GM12878 (cell line): ENCODE data around the gene NARF. TPM values are rescaled to one million over a fixed set of nuclear protein-coding genes. Genes with fewer than 3 reads are reported as not detected.
A peak's percentile ranks its signal among the peaks of the same experiment; 100 is the strongest.

Source experiments
- BCL3 ChIP-seq: IDR thresholded peaks from 2 replicates; pipeline ENCODE4 v1.6.1; 2011; ENCODE audit warnings: borderline replicate concordance, low read depth, mild to moderate bottlenecking, moderate library complexity, low read length; ENCODE audit not compliant: insufficient read depth, poor library complexity, severe bottlenecking
- BHLHE40 ChIP-seq, 2 experiments: fragments of 450-650 bp in 1 of 2; IDR thresholded peaks; 2 replicates each; pipeline ENCODE4 v1.6.1; 2011 to 2017; ENCODE audit warnings: low read depth in 2 of 2, borderline replicate concordance in 1 of 2, improper control_type of control experiment in 1 of 2, low read length in 1 of 2, mild to moderate bottlenecking in 1 of 2
- CTCF ChIP-seq, 3 experiments: IDR thresholded peaks in 2 of 3; conservative IDR thresholded peaks in 1 of 3; 2 replicates each; pipeline ENCODE4 v1.5.1; 2011; ENCODE audit warnings: low read depth in 3 of 3, low read length in 3 of 3, mild to moderate bottlenecking in 3 of 3, control low read depth in 2 of 3, moderate library complexity in 2 of 3, inconsistent platforms in 1 of 3, mixed read lengths in 1 of 3; ENCODE audit not compliant: control insufficient read depth in 2 of 3, insufficient read depth in 1 of 3; ENCODE audit errors: extremely low read depth in 1 of 3
- DPF2 ChIP-seq: fragments of 450-650 bp; IDR thresholded peaks from 2 replicates; pipeline ENCODE4 v1.6.1; 2017; ENCODE audit warnings: mild to moderate bottlenecking
- ESRRA ChIP-seq: IDR thresholded peaks from 2 replicates; pipeline ENCODE4 v1.6.1; 2012; ENCODE audit warnings: mild to moderate bottlenecking, low read length, improper control_type of control experiment
- IKZF1 ChIP-seq: fragments of 450-650 bp; conservative IDR thresholded peaks from 2 replicates; pipeline ENCODE4 v1.6.1; 2017; ENCODE audit warnings: antibody characterized with exemption, mild to moderate bottlenecking
- IKZF2 ChIP-seq, 2 experiments: fragments of 450-650 bp; IDR thresholded peaks; 2 replicates each; pipeline ENCODE4 v1.6.1; 2017; ENCODE audit warnings: mild to moderate bottlenecking in 2 of 2, moderate library complexity in 2 of 2
- IRF3 ChIP-seq: fragments of 450-650 bp; IDR thresholded peaks from 2 replicates; pipeline ENCODE4 v1.6.1; 2014; ENCODE audit warnings: mild to moderate bottlenecking
- KLF5 ChIP-seq: fragments of 450-650 bp; IDR thresholded peaks from 2 replicates; pipeline ENCODE4 v1.6.1; 2014; ENCODE audit warnings: mild to moderate bottlenecking; ENCODE audit not compliant: partially characterized antibody
- LARP7 ChIP-seq: fragments of 450-650 bp; IDR thresholded peaks from 2 replicates; pipeline ENCODE4 v1.6.1; 2017; ENCODE audit warnings: mild to moderate bottlenecking
- MEF2B ChIP-seq: fragments of 450-650 bp; IDR thresholded peaks from 2 replicates; pipeline ENCODE4 v1.6.1; 2018; ENCODE audit warnings: mild to moderate bottlenecking, moderate library complexity; ENCODE audit not compliant: partially characterized antibody, poor library complexity, severe bottlenecking
- MTA2 ChIP-seq: fragments of 450-650 bp; IDR thresholded peaks from 2 replicates; pipeline ENCODE4 v1.6.1; 2016; ENCODE audit warnings: low read depth, mild to moderate bottlenecking, moderate library complexity
- MXI1 ChIP-seq: fragments of 150-350 bp; IDR thresholded peaks from 2 replicates; pipeline ENCODE4 v1.6.1; 2011; ENCODE audit warnings: low read depth, mild to moderate bottlenecking, inconsistent platforms, low read length, improper control_type of control experiment
- NFIC ChIP-seq: IDR thresholded peaks from 2 replicates; pipeline ENCODE4 v1.6.1; 2012; ENCODE audit warnings: low read depth, mild to moderate bottlenecking, inconsistent platforms, low read length, moderate library complexity
- NKRF ChIP-seq: fragments of 450-650 bp; conservative IDR thresholded peaks from 2 replicates; pipeline ENCODE4 v1.6.1; 2017; ENCODE audit warnings: mild to moderate bottlenecking, moderate library complexity
- SREBF1 ChIP-seq: IDR thresholded peaks from 2 replicates; pipeline ENCODE4 v1.6.1; 2012; ENCODE audit warnings: mild to moderate bottlenecking, low read length
- TAF1 ChIP-seq: IDR thresholded peaks from 2 replicates; pipeline ENCODE4 v1.6.1; 2011; ENCODE audit warnings: mild to moderate bottlenecking, low read depth, low read length, borderline replicate concordance
- YY1 ChIP-seq: IDR thresholded peaks from 2 replicates; pipeline ENCODE4 v1.6.1; 2011; ENCODE audit warnings: low read depth, mild to moderate bottlenecking, low read length
- ZBTB33 ChIP-seq: fragments of 450-650 bp; IDR thresholded peaks from 2 replicates; pipeline ENCODE4 v1.6.1; 2017; ENCODE audit warnings: mild to moderate bottlenecking
- ZNF384 ChIP-seq: IDR thresholded peaks from 2 replicates; pipeline ENCODE4 v1.6.1; 2012; ENCODE audit warnings: low read depth, mild to moderate bottlenecking, low read length, improper control_type of control experiment, borderline replicate concordance
- polyA plus RNA-seq, 11 experiments: library from polyadenylated mRNA; depleted of rRNA in 4 of 11; unstranded in 6 of 11; stranded (reverse) in 5 of 11; fragments of >200 nt; fragmentation: Nextera tagmentation in 4 of 11; fragmentation: Illumina TruSeq in 1 of 11; extraction: Ambion mirVana in 4 of 11; extraction: Trizol in 1 of 11; gene quantifications; 1 replicate in 1 of 11; 2 replicates in 10 of 11; pipeline versions ENCODE4 v1.2.1 to v1.2.3, GENCODE V29; 2011 to 2016; ENCODE audit warnings: inconsistent platforms in 2 of 11, missing spikeins in 2 of 11, low read depth in 1 of 11
- total RNA-seq, 4 experiments: library from RNA; depleted of rRNA in 3 of 4; stranded (reverse); fragments of >200 nt in 3 of 4; fragmentation: Illumina TruSeq in 1 of 4; extraction: Trizol in 1 of 4; gene quantifications; 2 replicates each; pipeline versions ENCODE4 v1.2.1 to v1.2.3, GENCODE V29; 2013 to 2021

NARF gene
- total and polyA plus RNA-seq, 10 of the 15 experiments (the other 5 are each of a cell fraction or from before 2014, with no cell fraction given) = 16.7 to 126 (median 47.5) TPM

GRCh38 chr17:82518826-82519810, 60.6 kb downstream of the NARF start, which contains the start of gene FOXK2 (continued):
- TF ChIP-seq IKZF2 (IDR thresholded peaks at IDR 0.05) = peak in 1 of 2 experiments; percentile 31; a peak in 1 of 4 replicates
- peak; percentile 83; the same call in 1 of the 2 replicates for TF ChIP-seq ESRRA
- TF ChIP-seq YY1 = peak; percentile 84
- TF ChIP-seq TAF1 = peak; percentile 73; the same call in 1 of the 2 replicates
- peak; percentile 81 for TF ChIP-seq MEF2B
- TF ChIP-seq LARP7 = peak; percentile 100
- TF ChIP-seq CTCF (IDR thresholded peaks at IDR 0.05 in 2 of 3, conservative IDR thresholded peaks at IDR 0.05 in 1 of 3; ENCODE audit: control insufficient read depth in 2 of 3, extremely low read depth in 1 of 3, insufficient read depth in 1 of 3, low read depth in 3 of 3, low read length in 3 of 3) = no peak
- 0 out of 2 replicates have a peak, but pooled peaks have one; percentile 16 for TF ChIP-seq SREBF1
- peak; percentile 38; the same call in 1 of the 2 replicates for TF ChIP-seq MXI1
- TF ChIP-seq BCL3 = peak; percentile 46
- no peak for TF ChIP-seq ZNF384
- no peak for TF ChIP-seq NFIC
- TF ChIP-seq MTA2 = 0 out of 2 replicates have a peak, but pooled peaks have one; percentile 30
- peak; percentile 55 to 92; a peak in 3 of 4 replicates for TF ChIP-seq BHLHE40 (IDR thresholded peaks at IDR 0.05; ENCODE audit: borderline replicate concordance in 1 of 2, low read depth in 2 of 2, low read length in 1 of 2)
- no peak for TF ChIP-seq ZBTB33
- TF ChIP-seq KLF5 = no peak
- peak; percentile 97 for TF ChIP-seq DPF2
- peak; percentile 94 for TF ChIP-seq IKZF1
- TF ChIP-seq IRF3 = peak; percentile 86
- peak; percentile 90 for TF ChIP-seq NKRF
